H1 (cell line): ENCODE results near the gene LRRC25. TPM values are rescaled to one million over a fixed set of nuclear protein-coding genes. Genes with fewer than 3 reads are reported as not detected.

Source experiments
- ASH2L ChIP-seq: fragments of 200-600, 300-600 bp; sonication (generic); IDR thresholded peaks from one replicate; pipeline ENCODE4 v1.7.1; 2017; ENCODE audit warnings: low read length
- BACH1 ChIP-seq: IDR thresholded peaks from 2 replicates; pipeline ENCODE4 v1.6.1; 2012; ENCODE audit warnings: low read length, improper control_type of control experiment
- CBX5 ChIP-seq: fragments of 300-800, 300-1000 bp; sonication (generic); IDR thresholded peaks from 2 replicates; pipeline ENCODE4 v1.7.1; 2016; ENCODE audit warnings: antibody characterized with exemption, low read length, low read depth
- CTBP2 ChIP-seq: IDR thresholded peaks from 2 replicates; pipeline ENCODE4 v1.7.0; 2011; ENCODE audit warnings: borderline replicate concordance, mild to moderate bottlenecking, moderate library complexity, mixed read lengths, low read length; ENCODE audit not compliant: insufficient read depth, insufficient read length
- EGR1 ChIP-seq: IDR thresholded peaks from 2 replicates; pipeline ENCODE4 v1.6.1; 2011; ENCODE audit warnings: low read depth, low read length, borderline replicate concordance
- EP300 ChIP-seq, 2 experiments: IDR thresholded peaks; 1 replicate in 1 of 2; 2 replicates in 1 of 2; pipeline ENCODE4 v1.6.1; 2011 to 2012; ENCODE audit warnings: low read depth in 2 of 2, low read length in 2 of 2, mild to moderate bottlenecking in 2 of 2, borderline replicate concordance in 1 of 2, inconsistent platforms in 1 of 2, moderate library complexity in 1 of 2
- FOSL1 ChIP-seq: IDR thresholded peaks from 2 replicates; pipeline ENCODE4 v1.6.1; 2011; ENCODE audit warnings: mild to moderate bottlenecking, low read depth, low read length, moderate library complexity; ENCODE audit not compliant: insufficient read depth
- KDM4A ChIP-seq: IDR thresholded peaks from one replicate; pipeline ENCODE4 v1.7.1; 2012; ENCODE audit warnings: low read depth, mild to moderate bottlenecking, moderate library complexity, low read length, inconsistent platforms; ENCODE audit not compliant: severe bottlenecking
- MAX ChIP-seq: IDR thresholded peaks from 2 replicates; pipeline ENCODE4 v1.6.1; 2012; ENCODE audit warnings: inconsistent platforms
- SIN3A ChIP-seq, 2 experiments: IDR thresholded peaks in 1 of 2; conservative IDR thresholded peaks in 1 of 2; 2 replicates each; pipeline ENCODE4 v1.6.1; 2011 to 2012; ENCODE audit warnings: low read length in 2 of 2, improper control_type of control experiment in 1 of 2, low read depth in 1 of 2, mild to moderate bottlenecking in 1 of 2
- SUZ12 ChIP-seq: fragments of 200-600 bp; sonication (generic); IDR thresholded peaks from 2 replicates; pipeline ENCODE4 v1.6.1; 2012; ENCODE audit warnings: mild to moderate bottlenecking, inconsistent platforms, low read length, moderate library complexity, mixed read lengths
- TBP ChIP-seq: IDR thresholded peaks from 2 replicates; pipeline ENCODE4 v1.6.1; 2011; ENCODE audit warnings: low read depth, low read length, improper control_type of control experiment
- YY1 ChIP-seq: IDR thresholded peaks from 2 replicates; pipeline ENCODE4 v1.6.1; 2011; ENCODE audit warnings: low read depth, mild to moderate bottlenecking, low read length
- polyA plus RNA-seq, 7 experiments: library from polyadenylated mRNA; depleted of rRNA in 3 of 7; stranded (reverse) in 5 of 7; unstranded in 2 of 7; fragments of >200 nt in 5 of 7; fragments of 200-250 nt in 2 of 7; gene quantifications; 1 replicate in 5 of 7; 2 replicates in 1 of 7; 4 replicates in 1 of 7; pipeline versions ENCODE4 v1.2.1 to v1.2.3, GENCODE V29; 2011 to 2013; ENCODE audit warnings: missing spikeins in 2 of 7, mixed read lengths in 2 of 7
- total RNA-seq: library from RNA; stranded (reverse); fragmentation: NEBNext Ultra II Directional; extraction: Animal tissue kit (Norgen Biotek cat#: 25700); gene quantifications from 2 replicates; pipeline ENCODE4 v1.2.1, GENCODE V29; 2021

LRRC25 gene
- total and polyA plus RNA-seq, 2 of the 8 experiments (the other 6 are each of a cell fraction or from before 2014, with no cell fraction given), result 0.20 to 0.41 TPM

DNA sequence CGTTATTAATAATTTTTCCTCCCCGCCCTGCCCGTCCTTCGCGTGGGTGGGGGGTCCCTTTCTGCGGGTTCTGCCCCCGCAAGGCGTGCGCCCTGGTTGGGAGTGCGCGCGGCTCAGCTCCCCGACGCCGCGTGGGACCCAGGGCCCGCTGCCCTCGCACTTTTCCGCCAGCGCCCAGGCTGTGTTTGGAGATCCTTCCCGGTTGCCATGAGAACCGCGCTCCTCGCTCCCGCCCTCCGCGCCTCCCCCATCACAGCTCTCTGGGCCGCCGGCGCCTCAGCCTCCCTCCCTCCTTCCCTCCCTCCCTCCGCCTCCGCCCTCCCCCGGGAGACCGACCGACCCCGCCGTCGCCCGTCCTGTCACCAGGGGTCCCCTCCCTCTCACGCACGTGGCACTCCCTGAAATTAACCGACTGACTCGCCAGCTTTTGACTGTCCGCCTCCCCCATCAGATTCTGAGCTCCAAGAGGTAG, 19.4 kb upstream of the LRRC25 start (continued):
- TF ChIP-seq KDM4A (no peak), BACH1 (0 out of 2 replicates have a peak, but pooled peaks have one; percentile 7), CTBP2 (no peak), TBP (no peak), ASH2L (peak; percentile 27), YY1 (no peak), FOSL1 (no peak), MAX (peak; percentile 73; the same call in 1 of the 2 replicates), SUZ12 (no peak), EP300 (IDR thresholded peaks at IDR 0.05; ENCODE audit: borderline replicate concordance in 1 of 2, low read depth in 2 of 2, low read length in 2 of 2) (peak in 1 of 2 experiments; percentile 4; a peak in 1 of 3 replicates), CBX5 (no peak), EGR1 (no peak), SIN3A (conservative IDR thresholded peaks at IDR 0.05 in 1 of 2, IDR thresholded peaks at IDR 0.05 in 1 of 2; ENCODE audit: low read depth in 1 of 2, low read length in 2 of 2) (peak in 1 of 2 experiments; percentile 71; a peak in 1 of 4 replicates)
